NCI-H1092 treated with DMSO at 0.1 percent for 48 hours (cell line): ENCODE results near the gene HSD11B1L.

Experiments
- DNase-seq: peaks from one replicate; lab custom pipeline; 2025; lab: John Stamatoyannopoulos, UW

The HSD11B1L gene

GRCh38 chr19:5680437-5681368 is at the start of gene HSD11B1L, which contains the start of gene MICOS13:
HSD11B1L (plus strand) TSS chr19:5681027; CDS start chr19:5684833, 3,806 bp downstream.
MICOS13 (minus strand) TSS chr19:5680516; CDS start chr19:5680486, 30 bp downstream.
- DNase-seq, result peak; percentile 98

GRCh38 chr19:5631567-5632240 is 49.1 kb upstream of the HSD11B1L start:
- DNase-seq, result no peak

GRCh38 chr19:5632241-5632612 is 48.6 kb upstream of the HSD11B1L start:
- DNase-seq, result no peak

- no peak for DNase-seq
Measured at GRCh38 chr19:5632657-5633056, 48.2 kb upstream of the HSD11B1L start.

- DNase-seq, result no peak
Measured at GRCh38 chr19:5635427-5635826, 45.4 kb upstream of the HSD11B1L start.

- no peak for DNase-seq
Measured at GRCh38 chr19:5637971-5638370, 42.9 kb upstream of the HSD11B1L start.

GRCh38 chr19:5641171-5641570 is 39.7 kb upstream of the HSD11B1L start:
- DNase-seq, result no peak

GRCh38 chr19:5642204-5642603 is 38.6 kb upstream of the HSD11B1L start:
- no peak for DNase-seq

- DNase-seq, result no peak
Measured at GRCh38 chr19:5643060-5643459, 37.8 kb upstream of the HSD11B1L start.

GRCh38 chr19:5644037-5644436 is 36.8 kb upstream of the HSD11B1L start:
- DNase-seq, result no peak

- DNase-seq, result peak; percentile 51
Measured at GRCh38 chr19:5645409-5645808, 35.4 kb upstream of the HSD11B1L start.

- DNase-seq, result no peak
Measured at GRCh38 chr19:5646703-5647102, 34.1 kb upstream of the HSD11B1L start.

GRCh38 chr19:5648464-5648863 is 32.4 kb upstream of the HSD11B1L start:
- DNase-seq, result no peak

- no peak for DNase-seq
Measured at GRCh38 chr19:5651361-5651760, 29.5 kb upstream of the HSD11B1L start.

GRCh38 chr19:5652261-5652660 is 28.6 kb upstream of the HSD11B1L start:
- no peak for DNase-seq

GRCh38 chr19:5654931-5655330 is 25.9 kb upstream of the HSD11B1L start:
- no peak for DNase-seq

- DNase-seq, result no peak
Measured at GRCh38 chr19:5655412-5655811, 25.4 kb upstream of the HSD11B1L start.

- no peak for DNase-seq
Measured at GRCh38 chr19:5661483-5661882, 19.3 kb upstream of the HSD11B1L start.

- no peak for DNase-seq
Measured at GRCh38 chr19:5663904-5664303, 16.9 kb upstream of the HSD11B1L start.

GRCh38 chr19:5664515-5664914 is 16.3 kb upstream of the HSD11B1L start:
- no peak for DNase-seq

GRCh38 chr19:5665781-5666513 is 14.9 kb upstream of the HSD11B1L start:
- no peak for DNase-seq

- no peak for DNase-seq
Measured at GRCh38 chr19:5666921-5667610, 13.8 kb upstream of the HSD11B1L start.
